Effector memory CD8-positive, alpha-beta T cell (primary cell): Measurements from ENCODE around the gene MUC5B.
"Not testable (repeated sequence)": the region's sequence is repeated elsewhere in the genome, so short reads cannot be mapped to it uniquely, and the experiment has no call there.

Experiments used
- ATAC-seq: fragments of 150-1000 bp; cut with Tn5 transposase; replicated peaks from 2 replicates; pipeline ENCODE4 v1.10.0; 2021; ENCODE audit warnings: mild to moderate bottlenecking, moderate library complexity
- DNase-seq, 3 experiments: peaks; one replicate each; pipeline ENCODE4 v3.0.0; 2021
- H3K27ac Mint-ChIP-seq, 2 donors: one replicate each; pipeline ENCODE4 v1.8.0; 2022; ENCODE audit warnings: mild to moderate bottlenecking in 2 of 2, mixed read lengths in 2 of 2, moderate library complexity in 2 of 2
- H3K27me3 Mint-ChIP-seq, 2 donors: one replicate each; pipeline ENCODE4 v1.8.0; 2022; ENCODE audit warnings: mixed read lengths in 2 of 2
- H3K36me3 Mint-ChIP-seq: one replicate; pipeline ENCODE4 v1.8.0; 2022; ENCODE audit warnings: mild to moderate bottlenecking, moderate library complexity, mixed read lengths; ENCODE audit not compliant: insufficient read depth
- H3K4me1 Mint-ChIP-seq, 2 donors: one replicate each; pipeline ENCODE4 v1.8.0; 2022; ENCODE audit warnings: low read depth in 2 of 2, mixed read lengths in 2 of 2
- H3K4me3 Mint-ChIP-seq, 2 donors: one replicate each; pipeline ENCODE4 v1.8.0; 2022; ENCODE audit warnings: mild to moderate bottlenecking in 2 of 2, mixed read lengths in 2 of 2, moderate library complexity in 2 of 2
- H3K9me3 Mint-ChIP-seq, 2 donors: one replicate each; pipeline ENCODE4 v1.8.0; 2022; ENCODE audit warnings: mixed read lengths in 2 of 2

Gene MUC5B

GRCh38 chr11:1242289-1242688, 19.4 kb downstream of the MUC5B start:
- H3K27ac Mint-ChIP-seq: peak overlapping the region in 1 of 2 donors; percentile 89
- no peak for ATAC-seq
- no peaks in the 10 kb centered on the region for H3K9me3 Mint-ChIP-seq
- no peak for DNase-seq
- peaks cover 2% of the 10 kb centered on the region for H3K36me3 Mint-ChIP-seq
- H3K4me1 Mint-ChIP-seq: peaks cover 1 to 7% of the 10 kb centered on the region in 2 donors
- no peak overlapping the region for H3K4me3 Mint-ChIP-seq
- no peaks in the 10 kb centered on the region for H3K27me3 Mint-ChIP-seq

GRCh38 chr11:1242751-1243150, 19.9 kb downstream of the MUC5B start:
- DNase-seq, H3K36me3 Mint-ChIP-seq, ATAC-seq, H3K27me3 Mint-ChIP-seq, H3K4me1 Mint-ChIP-seq, H3K9me3 Mint-ChIP-seq, H3K4me3 Mint-ChIP-seq: not testable (repeated sequence)
- H3K27ac Mint-ChIP-seq: peak overlapping the region in 1 of 2 donors; percentile 89

GRCh38 chr11:1243521-1243920, 20.7 kb downstream of the MUC5B start:
- H3K36me3 Mint-ChIP-seq, H3K27me3 Mint-ChIP-seq, H3K27ac Mint-ChIP-seq, ATAC-seq, H3K4me1 Mint-ChIP-seq, H3K4me3 Mint-ChIP-seq, H3K9me3 Mint-ChIP-seq, DNase-seq: not testable (repeated sequence)

- H3K36me3 Mint-ChIP-seq, DNase-seq, H3K4me3 Mint-ChIP-seq, H3K9me3 Mint-ChIP-seq, H3K27ac Mint-ChIP-seq, H3K27me3 Mint-ChIP-seq, ATAC-seq, H3K4me1 Mint-ChIP-seq: not testable (repeated sequence)
Observed at GRCh38 chr11:1244557-1244956, 21.7 kb downstream of the MUC5B start.

- H3K36me3 Mint-ChIP-seq, H3K27ac Mint-ChIP-seq, DNase-seq, H3K4me3 Mint-ChIP-seq, ATAC-seq, H3K27me3 Mint-ChIP-seq, H3K9me3 Mint-ChIP-seq, H3K4me1 Mint-ChIP-seq: not testable (repeated sequence)
Observed at GRCh38 chr11:1245717-1246116, 22.9 kb downstream of the MUC5B start.

- not testable (repeated sequence) for H3K4me3 Mint-ChIP-seq, H3K9me3 Mint-ChIP-seq, H3K27me3 Mint-ChIP-seq, DNase-seq, H3K27ac Mint-ChIP-seq, ATAC-seq, H3K36me3 Mint-ChIP-seq
- H3K4me1 Mint-ChIP-seq: peaks cover 1 to 14% of the 10 kb centered on the region in 2 donors
Observed at GRCh38 chr11:1246301-1246700, 23.4 kb downstream of the MUC5B start.

- DNase-seq, ATAC-seq, H3K9me3 Mint-ChIP-seq, H3K27ac Mint-ChIP-seq, H3K4me3 Mint-ChIP-seq, H3K27me3 Mint-ChIP-seq, H3K36me3 Mint-ChIP-seq: not testable (repeated sequence)
- H3K4me1 Mint-ChIP-seq: peaks cover 1 to 14% of the 10 kb centered on the region in 2 donors
Observed at GRCh38 chr11:1247026-1247425, 24.2 kb downstream of the MUC5B start.

- not testable (repeated sequence) for DNase-seq, H3K36me3 Mint-ChIP-seq, H3K27ac Mint-ChIP-seq, H3K27me3 Mint-ChIP-seq, H3K4me3 Mint-ChIP-seq, H3K4me1 Mint-ChIP-seq, ATAC-seq, H3K9me3 Mint-ChIP-seq
Observed at GRCh38 chr11:1248951-1249350, 26.1 kb downstream of the MUC5B start.

GRCh38 chr11:1250411-1250810, 27.5 kb downstream of the MUC5B start:
- not testable (repeated sequence) for H3K27me3 Mint-ChIP-seq, H3K9me3 Mint-ChIP-seq, H3K4me3 Mint-ChIP-seq, H3K36me3 Mint-ChIP-seq, H3K4me1 Mint-ChIP-seq, DNase-seq, ATAC-seq
- H3K27ac Mint-ChIP-seq: peak overlapping the region in 1 of 2 donors; percentile 89

GRCh38 chr11:1251236-1251770, 28.4 kb downstream of the MUC5B start:
- ATAC-seq (no peak), DNase-seq (no peak)
- H3K27me3 Mint-ChIP-seq: no peaks in the 10 kb centered on the region
- peak overlapping the region in 1 of 2 donors; percentile 89 for H3K27ac Mint-ChIP-seq
- H3K9me3 Mint-ChIP-seq: no peaks in the 10 kb centered on the region
- no peak overlapping the region for H3K4me3 Mint-ChIP-seq
- peaks cover 3 to 6% of the 10 kb centered on the region in 2 donors for H3K4me1 Mint-ChIP-seq
- no peaks in the 10 kb centered on the region for H3K36me3 Mint-ChIP-seq

GRCh38 chr11:1252371-1253102, 29.7 kb downstream of the MUC5B start:
- Mint-ChIP-seq H3K4me1 (peaks cover 3 to 6% of the 10 kb centered on the region in 2 donors), H3K27me3 (no peaks in the 10 kb centered on the region), H3K4me3 (no peak overlapping the region), H3K27ac (no peak overlapping the region), H3K36me3 (no peaks in the 10 kb centered on the region), H3K9me3 (no peaks in the 10 kb centered on the region)
- DNase-seq (no peak), ATAC-seq (no peak)

GRCh38 chr11:1253103-1253485, 30.2 kb downstream of the MUC5B start:
- H3K4me3 Mint-ChIP-seq: no peak overlapping the region
- H3K4me1 Mint-ChIP-seq: peaks cover 3 to 6% of the 10 kb centered on the region in 2 donors
- no peaks in the 10 kb centered on the region for H3K36me3 Mint-ChIP-seq
- DNase-seq (no peak), ATAC-seq (no peak)
- no peaks in the 10 kb centered on the region for H3K27me3 Mint-ChIP-seq
- no peaks in the 10 kb centered on the region for H3K9me3 Mint-ChIP-seq
- H3K27ac Mint-ChIP-seq: no peak overlapping the region

GRCh38 chr11:1254086-1254648, 31.3 kb downstream of the MUC5B start:
- no peaks in the 10 kb centered on the region for H3K36me3 Mint-ChIP-seq
- no peaks in the 10 kb centered on the region for H3K27me3 Mint-ChIP-seq
- H3K9me3 Mint-ChIP-seq: no peaks in the 10 kb centered on the region
- ATAC-seq (no peak), DNase-seq (no peak)
- H3K27ac Mint-ChIP-seq: peak overlapping the region in 1 of 2 donors; percentile 46
- H3K4me1 Mint-ChIP-seq: peaks cover 3 to 6% of the 10 kb centered on the region in 2 donors
- no peak overlapping the region for H3K4me3 Mint-ChIP-seq

- ATAC-seq: no peak
- Mint-ChIP-seq H3K4me1 (peaks cover 3 to 6% of the 10 kb centered on the region in 2 donors), H3K27me3 (no peaks in the 10 kb centered on the region), H3K36me3 (no peaks in the 10 kb centered on the region), H3K9me3 (no peaks in the 10 kb centered on the region), H3K27ac (no peak overlapping the region), H3K4me3 (no peak overlapping the region)
- DNase-seq: no peak
Observed at GRCh38 chr11:1254733-1255132, 31.9 kb downstream of the MUC5B start.
